IMR-90 (cell line): ENCODE measurements around the gene COPZ2. TPM values are rescaled to one million over a fixed set of nuclear protein-coding genes. Genes with fewer than 3 reads are reported as not detected.
A peak's percentile ranks its signal among the peaks of the same experiment; 100 is the strongest.

ENCODE experiments used
- ATAC-seq: fragments of 200-7000 bp; cut with Tn5 transposase; 2 replicates; pipeline ENCODE4 v1.9.1; 2020; ENCODE audit warnings: low read depth, mild to moderate bottlenecking, moderate library complexity
- BruUV-seq: library from RNA; stranded (reverse); fragments of 400-500 nt; replicated peaks from 2 replicates; lab custom pipeline; 2021; lab: Mats Ljungman, UMichigan
- CTCF ChIA-PET: fragments of 300-600 bp; formaldehyde crosslinking; extraction: SDS; loops from one replicate; lab custom pipeline; 2021; ENCODE audit warnings: antibody characterized with exemption; lab: Yijun Ruan, JAX
- POLR2A ChIA-PET: fragments of 300-600 bp; sonication (Branson Sonifier 250); formaldehyde crosslinking; loops from one replicate; lab custom pipeline; 2022; ENCODE audit warnings: antibody characterized with exemption; ENCODE audit not compliant: unreplicated experiment; lab: Charles Lee
- DNase-seq: peaks from one replicate; pipeline ENCODE4 v3.0.0; 2013
- H2AFZ ChIP-seq: replicated peaks from 2 replicates; pipeline ENCODE3; 2013; ENCODE audit warnings: low read length, mild to moderate bottlenecking; ENCODE audit not compliant: poor library complexity
- H2AK5ac ChIP-seq: 2 replicates; pipeline ENCODE4 v1.6.1; 2013; ENCODE audit warnings: low read depth, low read length, inconsistent platforms
- H2AK9ac ChIP-seq: replicated peaks from 2 replicates; pipeline ENCODE3; 2013; ENCODE audit warnings: mild to moderate bottlenecking, low read depth, low read length, moderate library complexity; ENCODE audit not compliant: poor library complexity
- H2BK120ac ChIP-seq: 2 replicates; pipeline ENCODE4 v1.6.1; 2013; ENCODE audit warnings: low read depth, low read length, inconsistent platforms
- H2BK15ac ChIP-seq: 3 replicates; pipeline ENCODE4 v1.6.1; 2013; ENCODE audit warnings: low read depth, low read length, inconsistent platforms
- H2BK20ac ChIP-seq: 2 replicates; pipeline ENCODE4 v1.6.1; 2013; ENCODE audit warnings: low read depth, mild to moderate bottlenecking, inconsistent platforms, low read length, moderate library complexity
- H2BK5ac ChIP-seq: 2 replicates; pipeline ENCODE4 v1.6.1; 2013; ENCODE audit warnings: mild to moderate bottlenecking, low read depth, low read length, inconsistent platforms; ENCODE audit not compliant: poor library complexity, severe bottlenecking
- H3K14ac ChIP-seq: replicated peaks from 2 replicates; pipeline ENCODE4 v1.6.1; 2013; ENCODE audit warnings: low read depth, low read length, inconsistent platforms
- H3K18ac ChIP-seq: 2 replicates; pipeline ENCODE4 v1.6.1; 2013; ENCODE audit warnings: low read depth, low read length, control low read depth
- H3K23ac ChIP-seq: 2 replicates; pipeline ENCODE4 v1.6.1; 2013; ENCODE audit warnings: low read depth, low read length, inconsistent platforms
- H3K27ac ChIP-seq: 2 replicates; pipeline ENCODE4 v1.5.1; 2013; ENCODE audit warnings: mild to moderate bottlenecking, control low read depth, low read length; ENCODE audit not compliant: insufficient read depth
- H3K27me3 ChIP-seq: 2 replicates; pipeline ENCODE4 v1.6.1; 2013; ENCODE audit warnings: low read length; ENCODE audit not compliant: control insufficient read depth, insufficient read depth
- H3K36me3 ChIP-seq: 2 replicates; pipeline ENCODE4 v1.6.1; 2013; ENCODE audit warnings: low read length, mixed read lengths; ENCODE audit not compliant: control insufficient read depth, insufficient read depth
- H3K4ac ChIP-seq: 2 replicates; pipeline ENCODE4 v1.6.1; 2013; ENCODE audit warnings: low read depth, low read length, inconsistent platforms
- H3K4me1 ChIP-seq: 2 replicates; pipeline ENCODE4 v1.6.1; 2013; ENCODE audit warnings: low read length, mixed read lengths; ENCODE audit not compliant: control insufficient read depth, insufficient read depth
- H3K4me2 ChIP-seq: 2 replicates; pipeline ENCODE4 v1.6.1; 2013; ENCODE audit warnings: low read depth, mild to moderate bottlenecking, control low read depth, low read length, moderate library complexity
- H3K4me3 ChIP-seq: 2 replicates; pipeline ENCODE4 v1.5.1; 2013; ENCODE audit warnings: low read depth, mild to moderate bottlenecking, control low read depth, low read length, moderate library complexity; ENCODE audit not compliant: insufficient read depth
- H3K56ac ChIP-seq: 2 replicates; pipeline ENCODE4 v1.6.1; 2013; ENCODE audit warnings: low read length, inconsistent platforms; ENCODE audit not compliant: insufficient read depth; ENCODE audit errors: extremely low read depth
- H3K79me1 ChIP-seq, 2 experiments: 2 replicates each; pipeline ENCODE4 v1.6.1; 2013; ENCODE audit warnings: low read length in 2 of 2, inconsistent platforms in 1 of 2, low read depth in 1 of 2
- H3K9ac ChIP-seq: 2 replicates; pipeline ENCODE4 v1.6.1; 2013; ENCODE audit warnings: low read depth, low read length, control low read depth
- H3K9me1 ChIP-seq: 2 replicates; pipeline ENCODE4 v1.6.1; 2013; ENCODE audit warnings: low read length, inconsistent platforms; ENCODE audit not compliant: insufficient read depth
- H3K9me3 ChIP-seq: 2 replicates; pipeline ENCODE4 v1.6.1; 2013; ENCODE audit warnings: low read length; ENCODE audit not compliant: control insufficient read depth, insufficient read depth
- H4K20me1 ChIP-seq: 2 replicates; pipeline ENCODE4 v1.6.1; 2013; ENCODE audit warnings: low read length, inconsistent platforms; ENCODE audit not compliant: insufficient read depth
- H4K5ac ChIP-seq: 2 replicates; pipeline ENCODE4 v1.6.1; 2013; ENCODE audit warnings: mild to moderate bottlenecking, low read depth, low read length, control low read depth
- H4K8ac ChIP-seq, 2 experiments: 2 replicates each; pipeline ENCODE4 v1.6.1; 2013; ENCODE audit warnings: low read depth in 2 of 2, low read length in 2 of 2, control low read depth in 1 of 2, inconsistent platforms in 1 of 2
- H4K91ac ChIP-seq: 2 replicates; pipeline ENCODE4 v1.6.1; 2013; ENCODE audit warnings: low read depth, low read length, inconsistent platforms; ENCODE audit not compliant: insufficient read depth
- BHLHE40 ChIP-seq: fragments of 150-350 bp; IDR thresholded peaks from 2 replicates; pipeline ENCODE4 v1.6.1; 2016; ENCODE audit warnings: mild to moderate bottlenecking, low read depth, low read length
- WGBS, 2 experiments: methylation state at CpG; one replicate each; pipeline versions ENCODE4 v1.1.5 to v1.1.7; 2013; ENCODE audit warnings: missing lambda C conversion rate in 2 of 2; ENCODE audit not compliant: insufficient read length in 1 of 2; ENCODE audit errors: extremely low coverage in 2 of 2; 5-methylcytosine and 5-hydroxymethylcytosine counted together
- dilution Hi-C: fragments of 300-500 bp; cut with HindIII; formaldehyde crosslinking; loops from one replicate; pipeline ENCODE4 v1.14.3; 2018; ENCODE audit warnings: low sequenced_read_pairs; ENCODE audit not compliant: unreplicated experiment
- in situ Hi-C: fragments of 300-500 bp; cut with MboI; formaldehyde crosslinking; loops from 3 replicates; pipeline ENCODE4 v1.14.3; 2019; ENCODE audit warnings: low sequenced_read_pairs, inconsistent platforms, mixed read lengths
- intact Hi-C: fragments of 100-400 bp; cut with micrococcal nuclease; formaldehyde crosslinking; loops from 2 replicates; pipeline ENCODE4 v1.10.0; 2022
- polyA plus RNA-seq, 3 experiments: library from polyadenylated mRNA; depleted of rRNA; stranded (reverse); fragments of >200 nt; gene quantifications; 2 replicates each; pipeline ENCODE4 v1.2.3, GENCODE V29; 2012; ENCODE audit warnings: low replicate concordance in 1 of 3
- total RNA-seq: library from RNA; depleted of rRNA; stranded (reverse); fragments of >200 nt; gene quantifications from 2 replicates; pipeline ENCODE4 v1.2.3, GENCODE V29; 2012

Gene COPZ2
- total and polyA plus RNA-seq, 2 of the 4 experiments (the other 2 are of a cell fraction) = 41.0 to 86.1 TPM

DNA sequence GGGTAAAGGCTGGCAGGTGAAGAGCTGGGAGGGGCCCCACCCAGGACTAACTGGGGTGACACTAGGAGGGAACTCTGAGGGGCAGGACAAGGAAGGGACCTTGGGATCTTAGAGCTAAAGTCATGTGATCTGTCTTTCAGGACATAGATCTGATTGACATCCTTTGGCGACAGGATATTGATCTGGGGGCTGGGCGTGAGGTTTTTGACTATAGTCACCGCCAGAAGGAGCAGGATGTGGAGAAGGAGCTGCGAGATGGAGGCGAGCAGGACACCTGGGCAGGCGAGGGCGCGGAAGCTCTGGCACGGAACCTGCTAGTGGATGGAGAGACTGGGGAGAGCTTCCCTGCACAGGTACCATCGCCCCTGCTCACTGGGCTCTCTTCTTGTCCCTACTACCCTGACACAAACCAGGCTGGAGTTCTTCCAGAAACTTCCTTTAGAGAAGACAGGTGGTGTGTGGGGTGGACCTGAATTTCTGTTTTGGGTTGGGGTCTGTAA is 18.7 kb upstream of the COPZ2 start:
- Histone ChIP-seq H3K79me1 (peaks cover 44 to 96% of the 10 kb centered on the region in 2 experiments), H3K14ac (peak overlapping the region; percentile 95), H3K9ac (peak overlapping the region; percentile 65; the same call in 1 of the 2 replicates), H2BK120ac (peak overlapping the region; percentile 96), H3K27ac (peak overlapping the region; percentile 68; the same call in 1 of the 2 replicates), H2AK9ac (peak overlapping the region; percentile 94), H3K4me3 (no peak overlapping the region), H3K4me2 (no peak overlapping the region), H3K4me1 (peaks cover 44% of the 10 kb centered on the region), H3K18ac (peak overlapping the region; percentile 28; the same call in 1 of the 2 replicates), H3K9me1 (peaks cover 46% of the 10 kb centered on the region), H4K5ac (peak overlapping the region; percentile 14; the same call in 1 of the 2 replicates), H2AK5ac (peak overlapping the region; percentile 94), H2AFZ (peak overlapping the region; percentile 53), H2BK5ac (peak overlapping the region; percentile 42), H3K9me3 (no peaks in the 10 kb centered on the region), H3K27me3 (no peaks in the 10 kb centered on the region), H2BK20ac (peak overlapping the region; percentile 92), H3K23ac (peak overlapping the region; percentile 86), H3K4ac (peak overlapping the region; percentile 98), H3K56ac (peak overlapping the region; percentile 38; the same call in 1 of the 2 replicates), H4K8ac (peak overlapping the region; percentile 61 to 91; a peak in 3 of 4 replicates), H4K20me1 (peaks cover 48% of the 10 kb centered on the region), H3K36me3 (peaks cover 74% of the 10 kb centered on the region), H2BK15ac (peak overlapping the region; percentile 78; the same call in 1 of the 3 replicates), H4K91ac (peak overlapping the region; percentile 93)
- dilution Hi-C loops (no loop called here), intact Hi-C loops (no loop called here), in situ Hi-C loops (no loop called here)
- no peak for ATAC-seq
- BruUV-seq = no TSS peak
- no peak for DNase-seq
- ChIA-PET CTCF (interaction anchor here (0.7 to 1.0 kb wide), 2 partner anchors 12 to 71 kb away, joined by 3 to 6 read pairs; no protein-coding TSS in a partner anchor), POLR2A (no interaction called here)
- TF ChIP-seq BHLHE40 = no peak
- 89% methylated on average over 2 of the region's 10 CpGs; no CpG with 5 or more reads in 1 of the 2 experiments for WGBS, 2 experiments
